GM10248 (cell line): ENCODE data around the gene GLRX3.

ENCODE experiments used
- CTCF ChIA-PET: fragments of 300-600 bp; sonication (Branson Sonifier 250); formaldehyde crosslinking; extraction: SDS; loops from one replicate; lab custom pipeline; 2021; ENCODE audit warnings: antibody characterized with exemption; lab: Yijun Ruan, JAX
- POLR2A ChIA-PET: fragments of 350-650 bp; sonication (Branson Sonifier 250); formaldehyde crosslinking; extraction: SDS; loops from one replicate; lab custom pipeline; 2020; ENCODE audit warnings: antibody characterized with exemption; lab: Yijun Ruan, JAX
- DNase-seq: peaks from one replicate; pipeline ENCODE4 v3.0.0; 2012; ENCODE audit errors: extremely low spot score
- CTCF ChIP-seq: IDR thresholded peaks from 2 replicates; pipeline ENCODE4 v1.5.1; 2012; ENCODE audit warnings: mild to moderate bottlenecking, low read depth; ENCODE audit errors: extremely low read depth, missing control alignments, control extremely low read depth

GLRX3 gene

GRCh38 chr10:130180416-130180815 is 44.2 kb downstream of the GLRX3 start:
- POLR2A ChIA-PET, result no interaction called here
- CTCF ChIA-PET, result interaction anchor here (1.0 to 1.5 kb wide), 2 partner anchors 8 to 292 kb away, joined by 3 to 4 read pairs; no protein-coding TSS in a partner anchor

GRCh38 chr10:130181858-130182257 is 45.7 kb downstream of the GLRX3 start:
- no peak for TF ChIP-seq CTCF
- ChIA-PET POLR2A (no interaction called here), CTCF (interaction anchor here (1.0 to 1.1 kb wide), 2 partner anchors 9 to 1704 kb away, joined by 3 read pairs; no protein-coding TSS in a partner anchor)
- DNase-seq, result no peak

More at GRCh38 chr10:130180416-130180815, 44.2 kb downstream of the GLRX3 start:
- no peak for TF ChIP-seq CTCF
- DNase-seq, result no peak

- CTCF ChIA-PET, result interaction anchor here (1.0 to 1.1 kb wide), 2 partner anchors 1688 to 1837 kb away, joined by 3 to 4 read pairs; no protein-coding TSS in a partner anchor
- POLR2A ChIA-PET, result interaction anchor here (0.6 kb wide), 1 partner anchor 1743 kb away, joined by 3 read pairs; no protein-coding TSS in a partner anchor
- no peak for TF ChIP-seq CTCF
- DNase-seq, result no peak
These were observed 49.4 kb downstream of the GLRX3 start for GRCh38 chr10:130185591-130185990.

- CTCF ChIA-PET, result interaction anchor here (0.5 to 4.5 kb wide), 7 partner anchors 9 to 1687 kb away, joined by 3 to 36 read pairs (median 5); no protein-coding TSS in a partner anchor
- TF ChIP-seq CTCF, result no peak
- POLR2A ChIA-PET, result no interaction called here
- DNase-seq, result no peak
These were observed 52.3 kb downstream of the GLRX3 start for GRCh38 chr10:130188195-130189175.

- CTCF ChIA-PET, result interaction anchor here (0.5 to 4.5 kb wide), 8 partner anchors 11 to 1686 kb away, joined by 3 to 36 read pairs (median 4); no protein-coding TSS in a partner anchor
These were observed 53.4 kb downstream of the GLRX3 start for GRCh38 chr10:130189608-130190054.

More at GRCh38 chr10:130189608-130190054, 53.4 kb downstream of the GLRX3 start:
- POLR2A ChIA-PET, result no interaction called here
- DNase-seq, result no peak
- no peak for TF ChIP-seq CTCF
